ENCODE measurements around the gene LRMDA.

LRMDA gene

GRCh38 chr10:76198287-76199035 is 767.0 kb downstream of the LRMDA start:
- no peak for DNase-seq (ENCODE audit: low read depth in 2 of 2)

- DNase-seq (ENCODE audit: low read depth in 2 of 2) = no peak
These were observed 770.5 kb downstream of the LRMDA start for GRCh38 chr10:76201962-76202361.

- no peak for DNase-seq (ENCODE audit: low read depth in 2 of 2)
These were observed 771.4 kb downstream of the LRMDA start for GRCh38 chr10:76202777-76203176.

DNA sequence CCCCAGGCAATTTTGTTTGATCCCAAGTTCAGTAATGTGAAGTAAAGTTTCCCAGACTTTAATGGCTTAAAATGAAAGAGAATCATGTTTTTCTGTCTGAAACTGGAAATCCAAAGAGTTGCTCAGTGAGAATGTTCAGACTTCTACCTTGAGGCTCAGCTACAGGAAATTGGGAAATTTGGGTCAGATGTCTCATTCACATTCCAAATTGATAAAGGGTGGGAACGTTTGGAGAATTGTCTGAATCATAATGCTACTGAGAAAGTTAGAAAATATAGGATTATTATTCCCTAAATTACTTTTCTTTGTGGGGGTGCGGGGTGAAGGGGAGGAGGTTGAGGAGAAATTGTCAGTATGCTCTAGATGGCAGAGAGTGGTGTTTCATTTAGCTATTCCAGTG is 773.9 kb downstream of the LRMDA start:
- DNase-seq (ENCODE audit: low read depth in 2 of 2) = no peak

GRCh38 chr10:76206797-76207352 is 775.5 kb downstream of the LRMDA start:
- no peak for DNase-seq (ENCODE audit: low read depth in 2 of 2)

DNA sequence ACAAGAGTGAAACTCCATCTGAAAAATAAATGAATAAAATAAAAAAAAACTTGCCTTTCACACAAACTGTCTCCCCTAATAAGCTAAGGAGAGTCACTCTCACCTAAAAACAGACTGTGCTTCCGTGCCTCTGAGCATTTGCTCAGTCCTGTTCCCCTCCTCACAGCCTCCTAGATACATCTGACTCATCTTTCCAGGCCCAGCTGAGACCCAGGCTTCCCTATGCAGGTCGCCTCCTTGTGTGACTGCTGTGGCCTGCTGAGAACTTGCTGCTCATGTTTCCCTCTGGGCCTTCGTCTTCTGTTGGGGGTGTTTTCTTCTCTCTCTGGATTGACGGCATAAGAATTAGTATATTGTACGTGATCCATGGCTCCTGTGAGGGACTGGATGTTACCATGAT is 777.7 kb downstream of the LRMDA start:
- no peak for DNase-seq (ENCODE audit: low read depth in 2 of 2)

GRCh38 chr10:76210211-76210610 is 778.8 kb downstream of the LRMDA start:
- no peak for DNase-seq (ENCODE audit: low read depth in 2 of 2)

GRCh38 chr10:76211691-76212090 is 780.3 kb downstream of the LRMDA start:
- no peak for DNase-seq (ENCODE audit: low read depth in 2 of 2)

- DNase-seq (ENCODE audit: low read depth in 2 of 2) = no peak
These were observed 782.5 kb downstream of the LRMDA start for GRCh38 chr10:76213876-76214275.

GRCh38 chr10:76218035-76218434 is 786.6 kb downstream of the LRMDA start:
- no peak for DNase-seq (ENCODE audit: low read depth in 2 of 2)

- DNase-seq (ENCODE audit: low read depth in 2 of 2) = no peak
These were observed 797.9 kb downstream of the LRMDA start for GRCh38 chr10:76229341-76229740.

DNA sequence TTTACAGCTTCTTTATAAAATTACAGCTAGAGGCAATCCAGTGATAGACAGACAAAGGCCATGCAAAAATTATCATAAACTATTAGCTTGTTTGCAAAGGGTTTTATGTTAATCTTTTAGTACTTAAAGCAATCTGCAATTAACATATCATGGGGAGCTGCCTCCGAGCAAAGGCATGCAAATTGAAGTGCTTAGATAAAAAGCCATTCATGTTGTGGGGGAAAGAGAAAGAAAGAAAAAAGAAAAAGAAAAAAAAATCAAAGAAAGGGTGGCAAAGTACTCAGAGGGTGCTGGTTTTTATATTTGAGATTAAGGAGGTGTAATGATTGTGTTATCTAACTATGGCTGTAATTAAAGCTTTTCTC is 799.5 kb downstream of the LRMDA start:
- DNase-seq (ENCODE audit: low read depth in 2 of 2) = no peak

- DNase-seq (ENCODE audit: low read depth in 2 of 2) = no peak
These were observed 800.0 kb downstream of the LRMDA start for GRCh38 chr10:76231286-76231934.

- DNase-seq (ENCODE audit: low read depth in 2 of 2) = no peak
These were observed 803.2 kb downstream of the LRMDA start for GRCh38 chr10:76234499-76235226.

GRCh38 chr10:76236356-76236755 is 804.9 kb downstream of the LRMDA start:
- DNase-seq (ENCODE audit: low read depth in 2 of 2) = no peak

DNA sequence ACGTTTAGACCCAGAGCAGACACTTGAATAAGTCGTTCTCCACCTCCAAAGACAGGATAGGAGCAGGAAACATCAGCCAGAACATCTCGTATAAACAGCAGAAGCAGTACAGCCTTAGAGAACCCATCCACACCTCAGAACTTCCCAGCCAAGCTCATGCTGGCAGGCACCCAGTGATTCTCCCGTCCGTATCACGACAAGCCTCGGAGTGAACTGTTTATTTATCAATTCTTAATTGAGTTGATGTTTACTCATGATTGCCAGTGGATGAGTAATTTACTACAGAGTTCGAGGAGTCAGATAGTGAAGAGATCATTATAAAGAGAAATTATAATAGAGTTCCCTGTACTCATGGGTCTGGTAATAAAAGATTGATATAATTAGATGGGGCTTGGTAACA is 811.5 kb downstream of the LRMDA start:
- DNase-seq (ENCODE audit: low read depth in 2 of 2) = no peak

GRCh38 chr10:76244061-76244686 is 812.8 kb downstream of the LRMDA start:
- DNase-seq (ENCODE audit: low read depth in 2 of 2) = no peak

GRCh38 chr10:76245951-76246495 is 814.6 kb downstream of the LRMDA start:
- DNase-seq (ENCODE audit: low read depth in 2 of 2) = no peak

GRCh38 chr10:76248649-76249200 is 817.3 kb downstream of the LRMDA start:
- DNase-seq (ENCODE audit: low read depth in 2 of 2) = no peak

GRCh38 chr10:76251841-76252671 is 820.6 kb downstream of the LRMDA start:
- no peak for DNase-seq (ENCODE audit: low read depth in 2 of 2)

DNA sequence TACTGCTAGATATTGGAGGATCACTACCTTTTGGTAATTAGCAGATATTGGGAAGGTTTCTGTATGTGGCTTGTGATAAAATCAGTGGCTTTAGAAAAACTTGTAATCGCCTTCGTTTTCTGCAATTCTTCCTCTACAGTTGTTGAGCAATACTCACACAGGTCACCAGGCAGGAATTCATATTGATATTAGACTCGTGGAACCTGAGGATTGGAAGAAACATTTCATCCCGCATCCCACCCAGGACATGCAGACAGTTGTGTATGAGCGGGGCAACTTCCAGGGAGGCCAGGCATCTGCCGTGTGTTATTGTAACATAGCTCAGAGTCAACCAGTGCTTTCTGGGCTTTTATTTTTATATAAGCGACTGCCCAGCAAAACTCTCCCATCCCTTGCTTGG is 821.3 kb downstream of the LRMDA start:
- DNase-seq (ENCODE audit: low read depth in 2 of 2) = no peak
